HepG2 (cell line): Measurements from ENCODE around the gene FLAD1. TPM values are rescaled to one million over a fixed set of nuclear protein-coding genes. Genes with fewer than 3 reads are reported as not detected.
A peak's percentile ranks its signal among the peaks of the same experiment; 100 is the strongest.

Experiments used
- ATRX ChIP-seq: sonication (generic); formaldehyde crosslinking; IDR thresholded peaks from 2 replicates; pipeline ENCODE4 v1.4.0; 2020; ENCODE audit warnings: missing genetic modification reagents, borderline replicate concordance
- CHD2 ChIP-seq: IDR thresholded peaks from 2 replicates; pipeline ENCODE4 v1.6.1; 2011; ENCODE audit warnings: low read depth, low read length, improper control_type of control experiment
- CREB1 ChIP-seq, 2 experiments: fragments of 450-650 bp in 1 of 2; IDR thresholded peaks; 2 replicates each; pipeline ENCODE4 v1.6.1; 2016 to 2017; ENCODE audit warnings: control low read depth in 1 of 2, mild to moderate bottlenecking in 1 of 2, missing compliant biosample characterization in 1 of 2, missing genetic modification characterization in 1 of 2
- DNMT3B ChIP-seq: conservative IDR thresholded peaks from 2 replicates; pipeline ENCODE4 v1.6.1; 2016; ENCODE audit warnings: missing biosample characterization, control low read depth
- E2F5 ChIP-seq: sonication (generic); formaldehyde crosslinking; conservative IDR thresholded peaks from 2 replicates; pipeline ENCODE4 v1.4.0; 2020; ENCODE audit warnings: missing genetic modification reagents
- ETV6 ChIP-seq: sonication (generic); formaldehyde crosslinking; conservative IDR thresholded peaks from 2 replicates; pipeline ENCODE4 v1.4.0; 2020; ENCODE audit warnings: missing genetic modification reagents
- GTF2F1 ChIP-seq: fragments of 150-350 bp; IDR thresholded peaks from 2 replicates; pipeline ENCODE4 v1.6.1; 2014; ENCODE audit warnings: low read length
- GZF1 ChIP-seq: sonication (generic); formaldehyde crosslinking; IDR thresholded peaks from 2 replicates; pipeline ENCODE4 v1.5.1; 2020; ENCODE audit warnings: mild to moderate bottlenecking, missing genetic modification reagents
- NFE2 ChIP-seq: sonication (generic); formaldehyde crosslinking; IDR thresholded peaks from 2 replicates; pipeline ENCODE4 v1.4.0; 2020; ENCODE audit warnings: missing genetic modification reagents
- PAWR ChIP-seq: sonication (generic); formaldehyde crosslinking; IDR thresholded peaks from 2 replicates; pipeline ENCODE4 v1.4.0; 2020; ENCODE audit warnings: missing genetic modification reagents, mild to moderate bottlenecking, borderline replicate concordance
- PCBP1 ChIP-seq: fragments of 200-400 bp; formaldehyde crosslinking; IDR thresholded peaks from 2 replicates; pipeline ENCODE4 v1.6.1; 2017; ENCODE audit warnings: mild to moderate bottlenecking, low read depth, low read length, borderline replicate concordance
- RERE ChIP-seq: IDR thresholded peaks from 2 replicates; pipeline ENCODE4 v1.6.1; 2016; ENCODE audit warnings: low read depth, missing genetic modification reagents, missing compliant biosample characterization
- RXRA ChIP-seq: sonication (generic); formaldehyde crosslinking; IDR thresholded peaks from 2 replicates; pipeline ENCODE4 v1.5.1; 2020; ENCODE audit warnings: missing genetic modification reagents
- U2AF1 ChIP-seq: fragments of 200-400 bp; formaldehyde crosslinking; optimal IDR thresholded peaks from 2 replicates; pipeline ENCODE3; 2017; ENCODE audit warnings: mild to moderate bottlenecking, low read depth, low read length
- ZBTB21 ChIP-seq: sonication (generic); formaldehyde crosslinking; IDR thresholded peaks from 2 replicates; pipeline ENCODE4 v1.4.0; 2020; ENCODE audit warnings: missing genetic modification reagents
- ZFP36L1 ChIP-seq: sonication (generic); formaldehyde crosslinking; IDR thresholded peaks from 2 replicates; pipeline ENCODE4 v1.8.0; 2022; ENCODE audit warnings: mild to moderate bottlenecking, missing genetic modification reagents, moderate library complexity
- ZNF264 ChIP-seq: sonication (generic); formaldehyde crosslinking; IDR thresholded peaks from 2 replicates; pipeline ENCODE4 v1.4.0; 2020; ENCODE audit warnings: missing genetic modification reagents
- ZNF382 ChIP-seq: sonication (generic); formaldehyde crosslinking; IDR thresholded peaks from 2 replicates; pipeline ENCODE4 v1.5.0; 2020; ENCODE audit warnings: missing genetic modification reagents, mild to moderate bottlenecking, borderline replicate concordance
- ZNF644 ChIP-seq: IDR thresholded peaks from 2 replicates; pipeline ENCODE4 v1.6.1; 2016; ENCODE audit warnings: low read depth
- ZNF777 ChIP-seq: sonication (generic); formaldehyde crosslinking; IDR thresholded peaks from 2 replicates; pipeline ENCODE4 v1.4.0; 2020; ENCODE audit warnings: missing genetic modification reagents
- ZSCAN12 ChIP-seq: sonication (generic); formaldehyde crosslinking; IDR thresholded peaks from 2 replicates; pipeline ENCODE4 v1.9.0; 2021; ENCODE audit warnings: mild to moderate bottlenecking, missing genetic modification reagents
- ZSCAN22 ChIP-seq: sonication (generic); formaldehyde crosslinking; IDR thresholded peaks from 2 replicates; pipeline ENCODE4 v1.4.0; 2020; ENCODE audit warnings: mild to moderate bottlenecking, missing genetic modification reagents
- polyA plus RNA-seq, 8 experiments: library from polyadenylated mRNA; depleted of rRNA in 3 of 8; stranded (reverse) in 7 of 8; unstranded in 1 of 8; fragments of >200 nt; fragmentation: Illumina TruSeq in 4 of 8; extraction: Trizol in 4 of 8; gene quantifications; 2 replicates each; pipeline versions ENCODE4 v1.2.1 to v1.2.3, GENCODE V29; 2011 to 2016; ENCODE audit warnings: low read depth in 4 of 8, missing spikeins in 1 of 8, mixed read lengths in 1 of 8; ENCODE audit not compliant: insufficient read depth in 1 of 8
- total RNA-seq, 5 experiments: library from RNA; depleted of rRNA; stranded (reverse); fragments of >200 nt; fragmentation: Illumina TruSeq; extraction: Trizol; gene quantifications; 2 replicates each; pipeline ENCODE4 v1.2.3, GENCODE V29; 2016; ENCODE audit warnings: low read depth in 1 of 5
- TF ChIP-seq, protein P1 (sequence below): IDR thresholded peaks from 2 replicates; pipeline ENCODE4 v1.6.1; 2018; ENCODE audit warnings: missing genetic modification reagents, mild to moderate bottlenecking, missing compliant biosample characterization
- TF ChIP-seq, protein P2 (sequence below): sonication (generic); formaldehyde crosslinking; IDR thresholded peaks from 2 replicates; pipeline ENCODE4 v1.4.0; 2020; ENCODE audit warnings: missing genetic modification reagents

Gene FLAD1
- total and polyA plus RNA-seq, 2 of the 13 experiments (the other 11 are each of a cell fraction or from before 2014, with no cell fraction given), result 25.9 to 32.8 TPM

DNA sequence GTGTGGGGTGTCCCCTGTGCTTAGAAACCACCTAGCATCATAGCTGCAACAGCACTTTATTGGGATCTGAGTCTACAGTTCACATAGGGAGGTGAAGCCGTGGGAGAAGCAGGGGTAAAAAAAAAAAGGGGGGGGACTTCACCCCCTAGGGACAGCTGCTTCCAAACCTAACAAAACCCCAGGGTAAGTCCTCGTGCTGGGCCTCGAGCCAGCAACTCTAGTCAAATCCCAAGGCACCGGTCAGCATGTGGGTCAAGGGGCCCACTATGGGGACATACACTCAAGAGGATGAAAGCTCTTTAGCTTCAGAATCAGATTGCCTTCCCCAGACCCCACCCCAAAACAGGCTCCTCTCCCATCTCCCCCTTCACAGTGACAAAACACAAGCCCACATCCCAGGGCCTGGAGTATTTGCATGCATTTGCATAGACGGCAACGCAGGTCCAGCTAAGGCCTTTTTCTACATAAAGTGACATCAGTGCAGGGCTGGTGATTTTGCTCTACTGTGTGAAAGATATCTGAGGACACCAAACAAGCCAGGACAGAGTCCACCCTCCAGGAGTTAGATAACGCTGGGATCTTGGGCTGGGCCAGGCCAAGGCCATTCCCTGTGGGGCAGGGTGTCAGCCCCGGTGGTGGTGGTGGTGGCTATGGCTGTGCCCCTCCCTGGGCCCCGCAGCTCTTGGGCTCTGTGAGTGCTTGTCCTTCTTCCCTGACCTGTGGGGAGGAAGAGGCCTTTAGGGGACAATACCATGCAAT, 38.6 kb upstream of the FLAD1 start (continued):
- TF ChIP-seq RERE (CRISPR knock-in tag) (0 out of 2 replicates have a peak, but pooled peaks have one; percentile 30), DNMT3B (CRISPR knock-in tag) (no peak), ZNF264 (CRISPR knock-in tag) (peak; percentile 66), ZNF644 (peak; percentile 86), ZSCAN12 (CRISPR knock-in tag) (no peak), CREB1 (IDR thresholded peaks at IDR 0.05) (no peak), CREB1 (CRISPR knock-in tag; IDR thresholded peaks at IDR 0.05) (0 out of 2 replicates have a peak, but pooled peaks have one; percentile 2), ZSCAN22 (CRISPR knock-in tag) (no peak), ZBTB21 (CRISPR knock-in tag) (no peak), ETV6 (no peak), ZNF382 (CRISPR knock-in tag) (no peak), U2AF1 (no peak), GTF2F1 (peak; percentile 40; the same call in 1 of the 2 replicates), GZF1 (CRISPR knock-in tag) (peak; percentile 35; the same call in 1 of the 2 replicates), NFE2 (CRISPR knock-in tag) (no peak), ATRX (CRISPR knock-in tag) (no peak), RXRA (CRISPR knock-in tag) (peak; percentile 97), ZFP36L1 (CRISPR knock-in tag) (no peak; the same call in 1 of the 2 replicates), PCBP1 (no peak), E2F5 (no peak), CHD2 (no peak), ZNF777 (CRISPR knock-in tag) (no peak), PAWR (no peak)
- TF ChIP-seq, protein P1, sequence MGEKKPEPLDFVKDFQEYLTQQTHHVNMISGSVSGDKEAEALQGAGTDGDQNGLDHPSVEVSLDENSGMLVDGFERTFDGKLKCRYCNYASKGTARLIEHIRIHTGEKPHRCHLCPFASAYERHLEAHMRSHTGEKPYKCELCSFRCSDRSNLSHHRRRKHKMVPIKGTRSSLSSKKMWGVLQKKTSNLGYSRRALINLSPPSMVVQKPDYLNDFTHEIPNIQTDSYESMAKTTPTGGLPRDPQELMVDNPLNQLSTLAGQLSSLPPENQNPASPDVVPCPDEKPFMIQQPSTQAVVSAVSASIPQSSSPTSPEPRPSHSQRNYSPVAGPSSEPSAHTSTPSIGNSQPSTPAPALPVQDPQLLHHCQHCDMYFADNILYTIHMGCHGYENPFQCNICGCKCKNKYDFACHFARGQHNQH (CRISPR knock-in tag), result peak; percentile 82
- TF ChIP-seq, protein P2, sequence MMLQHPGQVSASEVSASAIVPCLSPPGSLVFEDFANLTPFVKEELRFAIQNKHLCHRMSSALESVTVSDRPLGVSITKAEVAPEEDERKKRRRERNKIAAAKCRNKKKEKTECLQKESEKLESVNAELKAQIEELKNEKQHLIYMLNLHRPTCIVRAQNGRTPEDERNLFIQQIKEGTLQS (CRISPR knock-in tag), result no peak
